LoVo (cell line): ENCODE measurements around the gene AMACR.
"Not testable (repeated sequence)": the region's sequence is repeated elsewhere in the genome, so short reads cannot be mapped to it uniquely, and the experiment has no call there.

ENCODE experiments used
- DNase-seq: peaks from one replicate; pipeline ENCODE4 v3.0.0-alpha.2; 2016; ENCODE audit warnings: low spot score

Gene AMACR

DNA sequence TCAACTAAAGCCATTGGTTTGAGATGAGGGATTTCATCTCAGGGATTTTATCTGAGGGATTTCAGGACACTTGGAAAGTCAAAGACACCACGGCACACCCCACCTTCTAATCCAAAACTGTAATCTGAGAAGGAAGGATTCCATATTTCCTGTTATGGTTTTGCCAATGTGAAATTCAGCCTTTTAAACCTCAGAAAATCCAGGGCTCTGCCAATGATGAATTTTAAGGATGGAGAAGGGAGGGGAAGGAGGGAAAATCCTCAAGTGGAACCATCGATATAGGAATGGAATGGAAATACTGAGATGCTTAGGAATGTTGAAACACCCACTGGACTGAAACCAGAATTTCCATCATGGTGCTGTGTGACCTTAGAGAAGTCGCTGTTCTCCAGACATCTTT is 29.9 kb upstream of the AMACR start:
- DNase-seq: no peak

DNA sequence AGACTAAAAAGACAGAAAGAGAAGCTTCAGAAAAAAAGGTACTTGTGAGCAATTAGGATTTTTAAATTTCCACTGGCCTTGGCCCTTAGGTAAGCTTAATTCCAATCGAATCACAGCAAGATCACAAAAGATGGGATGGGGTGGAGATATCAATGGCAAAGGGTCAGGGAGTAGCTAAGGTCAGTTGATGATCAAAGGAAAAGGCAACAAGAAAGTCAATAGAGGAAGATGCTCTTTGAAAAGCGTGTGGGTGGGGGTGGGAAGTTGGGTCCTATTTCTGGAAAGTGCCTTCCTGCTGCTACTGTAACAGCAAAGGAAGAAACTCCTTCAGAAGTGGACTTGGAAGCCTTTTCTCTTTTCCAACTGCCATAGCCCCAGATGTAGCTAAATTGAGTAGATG is 27.9 kb upstream of the AMACR start:
- DNase-seq: no peak

DNA sequence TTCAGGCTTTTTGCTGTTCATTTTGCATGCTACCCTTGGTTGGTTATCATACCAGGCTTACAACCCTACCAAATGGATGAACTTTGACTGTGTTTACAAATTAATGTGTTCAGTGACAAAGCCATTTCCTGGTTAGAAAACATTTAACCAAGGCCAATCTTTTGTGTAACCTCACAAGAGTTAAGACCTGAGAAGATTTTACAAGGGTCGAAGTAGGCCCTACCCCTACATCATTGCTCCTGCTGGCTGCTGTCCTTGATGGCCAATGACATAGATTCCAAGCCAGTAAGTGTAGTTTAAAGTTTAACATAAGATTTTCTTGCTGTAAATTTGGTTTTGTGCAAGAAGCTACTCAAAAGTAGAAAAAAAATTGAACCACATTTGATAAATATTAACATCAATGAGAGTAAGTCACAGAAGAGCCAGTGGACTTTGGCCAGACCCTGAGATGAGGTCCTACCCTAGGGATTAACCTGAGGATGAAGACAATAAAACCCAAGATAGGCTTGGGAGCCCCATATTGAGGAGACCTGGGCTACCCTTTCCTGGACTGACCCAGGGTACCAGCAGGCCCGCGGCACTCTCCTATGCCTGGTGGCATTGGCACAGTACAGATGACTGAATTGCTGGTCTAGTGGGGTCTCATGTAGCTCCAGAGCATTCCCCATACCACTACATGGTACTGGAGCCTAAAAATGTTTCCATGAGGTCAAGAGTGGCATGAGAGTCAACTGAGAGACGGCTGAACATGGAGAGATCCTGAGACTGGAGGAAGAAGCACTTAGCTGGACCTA is 26.9 kb upstream of the AMACR start:
- peak; percentile 23 for DNase-seq

DNA sequence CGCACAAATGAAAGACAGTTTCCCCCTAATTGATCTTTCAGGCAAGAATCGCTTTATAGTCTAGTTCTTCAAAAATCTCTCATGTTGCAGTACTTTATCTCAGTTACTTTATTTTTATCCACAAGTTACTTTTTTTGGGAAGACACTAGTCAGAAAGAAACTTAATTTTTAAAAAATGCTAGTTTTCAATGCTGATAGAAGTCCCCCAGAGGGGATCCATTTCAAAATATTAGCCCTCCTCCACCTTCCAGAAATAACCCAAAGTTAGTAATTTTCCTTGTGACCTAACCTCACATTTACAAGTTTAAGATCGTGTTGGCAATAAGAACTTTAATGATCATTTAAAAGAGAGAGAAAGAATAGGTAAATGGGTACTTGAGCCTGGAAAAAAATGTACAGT is 24.1 kb upstream of the AMACR start:
- DNase-seq: no peak

DNA sequence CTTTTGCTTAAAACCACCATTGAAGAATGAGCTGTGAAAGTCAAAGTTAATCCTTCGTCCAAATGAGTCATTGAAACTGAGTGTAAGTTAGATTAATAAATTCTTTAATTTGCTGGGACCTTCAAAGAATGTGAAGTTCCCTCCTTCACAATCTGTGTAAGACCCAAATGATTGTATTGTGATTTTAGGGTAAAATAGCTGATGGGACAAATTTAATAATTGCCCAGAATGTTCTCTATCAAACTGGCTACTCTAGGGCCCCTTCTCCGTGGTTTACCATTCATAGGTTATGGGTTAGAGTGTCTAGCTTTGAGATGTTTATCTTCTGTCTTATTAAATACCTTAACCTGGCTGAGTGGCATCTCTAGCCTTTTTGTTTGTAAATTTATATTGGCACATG is 23.3 kb upstream of the AMACR start:
- no peak for DNase-seq

DNA sequence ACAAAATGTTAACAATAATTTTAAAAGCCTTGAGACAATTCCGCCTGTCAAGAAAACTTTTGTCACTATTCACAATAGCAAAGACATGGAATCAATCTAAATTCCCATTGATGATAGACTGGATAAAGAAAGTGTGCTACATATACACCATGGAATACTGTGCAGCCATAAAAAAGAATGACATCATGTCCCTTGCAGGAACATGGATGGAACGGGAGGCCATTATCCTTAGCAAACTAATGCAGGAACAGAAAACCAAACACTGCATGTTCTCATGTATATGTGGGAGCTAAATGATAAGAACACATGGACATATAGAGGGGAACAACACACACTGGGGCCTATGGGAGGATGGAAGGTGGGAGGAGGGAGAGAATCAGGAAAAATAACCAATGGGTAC is 22.7 kb upstream of the AMACR start:
- DNase-seq: not testable (repeated sequence)

DNA sequence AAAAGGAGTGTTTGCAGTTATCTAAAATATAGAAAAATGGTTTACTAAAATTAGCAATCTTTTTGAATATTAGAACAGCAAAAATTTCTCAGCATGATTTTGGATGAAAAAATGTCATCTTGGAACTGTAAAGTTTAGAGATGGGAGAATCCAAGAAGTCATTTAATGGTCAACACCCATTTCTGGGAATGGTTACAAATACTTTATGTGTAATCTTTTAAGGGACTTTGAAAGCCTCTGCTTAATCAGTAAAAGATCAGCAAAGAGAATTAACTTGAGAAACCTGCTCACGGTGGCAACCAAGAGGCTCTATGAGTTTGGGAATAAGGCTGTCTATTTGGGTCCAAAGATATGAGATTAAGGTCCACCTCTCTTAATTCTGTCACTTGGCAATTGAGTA is 22.2 kb upstream of the AMACR start:
- DNase-seq: no peak

DNA sequence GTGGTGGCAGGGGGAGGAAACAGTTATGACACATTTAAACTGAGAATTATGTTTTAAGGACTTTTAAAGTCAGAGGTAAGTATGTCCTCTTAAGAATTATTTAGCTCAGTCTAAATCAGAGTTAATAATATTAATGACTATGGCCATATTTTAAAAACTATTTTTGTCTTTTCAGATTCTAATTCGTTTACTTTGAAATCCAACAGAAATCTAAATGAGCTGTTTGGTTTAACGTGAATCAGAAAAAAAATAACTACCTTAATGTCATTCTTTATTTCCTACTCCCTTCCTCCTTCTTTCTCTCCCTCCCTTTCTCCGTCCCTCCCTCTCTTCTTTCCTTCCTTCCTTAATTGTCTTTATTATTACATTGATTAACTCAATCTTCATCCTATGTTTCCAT is 20.5 kb upstream of the AMACR start:
- DNase-seq: no peak

DNA sequence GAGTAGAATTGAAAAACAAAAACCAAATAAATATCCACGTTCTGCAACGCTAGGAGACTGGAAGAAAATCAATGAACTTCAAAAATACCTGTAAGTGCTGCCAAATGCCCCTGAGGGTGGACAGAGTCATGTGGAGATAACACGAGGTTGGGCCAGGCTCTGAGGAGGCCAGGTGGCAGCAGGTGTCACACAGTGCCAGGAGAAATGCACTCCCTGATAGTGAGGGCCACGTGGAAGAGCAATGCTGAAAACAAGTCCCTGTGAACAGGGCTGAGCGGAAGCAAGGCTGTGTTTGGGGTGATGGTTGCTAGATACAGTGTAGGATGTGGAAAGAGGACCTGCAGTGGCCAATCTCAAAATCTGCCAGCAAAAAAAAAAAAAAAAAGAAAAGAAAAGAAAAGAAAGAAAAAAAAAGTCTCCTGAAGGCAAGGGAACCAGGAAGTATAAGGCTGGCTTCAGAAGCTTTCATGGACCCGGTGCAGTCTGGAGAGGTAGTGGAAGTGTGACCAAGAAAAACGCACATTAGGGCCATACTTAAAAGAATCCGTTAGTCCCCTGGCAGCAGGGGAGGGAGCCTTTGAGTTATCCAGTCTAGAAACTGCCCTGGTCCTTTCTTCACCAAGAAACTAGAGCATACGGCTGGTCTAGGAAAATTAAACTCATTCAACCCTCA is 18.4 kb upstream of the AMACR start:
- DNase-seq: no peak

DNA sequence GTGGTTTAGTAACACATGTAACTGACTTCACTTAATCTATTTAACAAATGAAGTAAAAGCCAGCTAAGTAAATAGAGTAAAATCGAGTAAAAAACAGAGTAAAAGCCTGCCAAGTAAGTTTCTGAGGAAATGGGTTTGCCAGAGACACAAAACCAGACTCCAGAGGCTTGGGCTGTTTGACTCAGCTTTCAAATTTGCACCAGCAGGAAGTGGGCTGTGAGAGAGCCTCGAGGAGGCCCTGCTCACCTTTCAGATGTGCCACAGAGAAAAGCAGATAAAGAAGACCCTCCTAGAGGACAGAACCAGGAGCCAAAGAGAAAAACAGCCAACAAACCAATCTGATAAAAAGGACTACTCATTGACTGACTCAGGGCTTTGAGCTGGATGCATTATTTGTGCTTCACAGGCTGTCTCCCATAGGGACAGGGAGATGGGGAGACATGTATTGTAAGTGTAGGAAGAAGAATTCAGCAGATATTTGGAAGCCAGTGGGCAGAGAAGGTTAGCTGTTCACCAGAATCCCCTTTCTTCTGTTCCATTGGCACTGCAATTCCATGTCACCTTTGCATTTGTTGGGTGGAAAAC is 14.4 kb upstream of the AMACR start:
- no peak for DNase-seq

DNA sequence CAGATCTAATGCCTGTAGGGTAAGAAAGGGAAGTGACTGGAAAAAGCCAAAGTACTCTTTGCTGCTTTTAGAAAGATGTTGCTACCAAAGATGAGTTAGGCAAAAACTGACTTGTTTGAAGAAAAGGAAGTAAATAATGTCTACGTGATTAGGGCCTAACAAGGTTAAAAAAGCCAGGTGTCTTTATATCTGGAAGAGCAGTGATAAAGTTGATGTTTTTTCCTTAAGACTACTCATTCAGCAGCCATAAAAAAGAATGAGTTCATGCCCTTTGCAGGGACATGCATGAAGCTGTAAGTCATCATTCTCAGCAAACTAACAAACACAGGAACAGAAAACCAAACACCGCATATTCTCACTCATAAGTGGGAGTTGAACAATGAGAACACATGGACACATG is 13.5 kb upstream of the AMACR start:
- no peak for DNase-seq

DNA sequence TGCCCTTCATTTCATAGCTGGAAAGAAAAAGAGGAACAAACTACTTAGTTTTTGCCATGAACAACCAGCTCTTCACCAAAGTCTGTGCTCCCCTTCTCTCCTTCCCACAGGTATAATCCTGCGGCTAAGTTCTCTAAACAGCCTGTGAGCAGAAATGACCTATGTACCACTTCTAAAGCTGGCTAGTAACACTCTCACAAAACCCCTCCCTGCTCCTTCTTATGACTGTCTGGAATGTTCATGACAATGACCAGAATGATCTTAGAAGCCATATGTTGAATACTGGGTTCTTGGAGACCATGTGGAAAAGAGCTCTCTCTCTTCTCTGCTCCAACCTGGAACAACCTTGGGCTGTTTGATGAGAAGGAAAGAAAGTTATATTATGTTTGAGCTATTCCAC is 12.9 kb upstream of the AMACR start:
- no peak for DNase-seq

DNA sequence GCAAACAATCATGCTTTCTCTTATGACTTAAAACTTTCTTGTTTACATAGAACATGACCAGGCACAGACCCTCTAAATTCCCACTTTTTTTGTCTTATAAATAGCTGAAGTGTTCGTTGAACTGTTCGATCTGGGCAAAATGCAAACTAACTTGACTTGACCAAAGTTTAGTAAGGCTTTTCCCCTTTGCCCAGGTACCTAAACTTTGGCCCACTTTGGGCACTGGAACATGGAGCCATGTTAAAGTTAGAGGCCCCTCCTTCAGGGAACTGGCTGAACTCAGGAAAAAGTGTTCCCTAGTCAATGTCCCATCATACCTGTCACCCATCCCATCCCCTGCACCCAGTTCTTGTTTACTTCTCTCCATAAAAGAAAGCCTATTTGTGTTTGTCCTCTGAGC is 9.4 kb upstream of the AMACR start:
- no peak for DNase-seq

DNA sequence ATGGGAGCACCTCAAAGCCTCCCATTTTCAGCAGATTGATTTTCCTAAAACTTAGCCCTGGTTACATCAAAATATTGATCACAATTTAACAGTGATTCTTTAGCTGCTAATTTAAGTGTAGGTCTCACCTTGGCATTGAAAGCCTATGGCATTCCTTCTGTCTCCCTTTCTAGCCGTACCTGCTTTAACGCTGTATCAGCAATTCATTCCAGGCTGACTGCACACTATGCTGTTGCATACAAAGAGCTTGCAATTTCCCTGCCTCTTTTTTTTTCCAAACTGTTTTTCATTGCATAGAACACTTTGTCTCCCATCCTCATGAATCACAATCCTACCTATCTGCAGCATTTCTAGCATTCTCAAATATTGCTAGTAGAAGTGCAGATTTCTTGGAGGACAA is 8.9 kb upstream of the AMACR start:
- DNase-seq: no peak

DNA sequence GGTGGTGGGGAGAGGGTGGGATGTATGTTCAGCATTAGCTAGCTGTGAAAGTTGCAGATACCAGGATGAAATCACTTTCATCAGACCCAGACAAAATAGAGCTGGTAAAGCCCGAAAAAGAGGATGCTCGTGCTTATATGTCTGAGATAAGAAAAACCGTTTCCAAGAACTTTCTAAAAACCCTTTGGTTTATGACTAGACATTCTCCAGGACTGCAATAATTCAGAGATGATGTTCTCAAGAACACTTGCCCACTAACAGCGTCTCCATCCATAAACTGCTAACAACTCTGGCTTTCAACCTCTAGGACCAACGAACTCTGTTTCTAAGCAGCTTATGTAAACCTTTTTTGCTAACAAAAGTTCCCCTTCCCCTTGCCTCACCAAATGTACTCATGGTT is 8.4 kb upstream of the AMACR start:
- DNase-seq: no peak

DNA sequence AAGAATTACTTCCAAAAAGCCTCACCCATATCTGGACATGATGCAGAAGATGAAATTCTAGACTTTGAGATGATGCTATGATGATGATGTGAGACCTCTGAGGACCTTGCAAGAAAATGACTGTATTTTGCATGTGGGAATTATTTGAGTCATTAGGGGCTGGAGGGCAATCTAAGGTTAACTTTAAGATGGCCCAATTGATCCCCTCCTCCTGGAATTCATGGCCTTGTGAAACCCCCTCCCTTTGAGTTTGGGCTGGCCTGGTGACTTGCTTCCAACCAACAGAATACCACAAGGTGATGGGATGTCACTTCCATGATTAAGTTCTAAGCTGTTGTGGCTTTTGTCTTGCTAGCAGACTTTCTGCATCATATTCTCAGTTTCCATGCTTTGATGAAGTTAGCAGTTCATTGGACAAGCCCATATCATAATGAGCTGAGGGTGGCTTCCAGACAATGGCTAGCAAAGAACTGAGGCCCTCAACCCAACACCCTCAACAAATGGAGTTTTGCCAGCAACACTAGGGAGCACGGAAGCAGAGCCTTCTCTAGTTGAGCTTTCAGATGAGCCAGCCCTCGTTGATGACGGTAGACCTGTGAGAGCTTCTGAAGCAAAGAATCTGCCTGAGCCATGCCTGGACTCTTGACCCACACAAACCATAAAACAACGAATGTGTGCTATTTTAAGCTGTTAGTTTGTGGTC is 7.4 kb upstream of the AMACR start:
- no peak for DNase-seq

DNA sequence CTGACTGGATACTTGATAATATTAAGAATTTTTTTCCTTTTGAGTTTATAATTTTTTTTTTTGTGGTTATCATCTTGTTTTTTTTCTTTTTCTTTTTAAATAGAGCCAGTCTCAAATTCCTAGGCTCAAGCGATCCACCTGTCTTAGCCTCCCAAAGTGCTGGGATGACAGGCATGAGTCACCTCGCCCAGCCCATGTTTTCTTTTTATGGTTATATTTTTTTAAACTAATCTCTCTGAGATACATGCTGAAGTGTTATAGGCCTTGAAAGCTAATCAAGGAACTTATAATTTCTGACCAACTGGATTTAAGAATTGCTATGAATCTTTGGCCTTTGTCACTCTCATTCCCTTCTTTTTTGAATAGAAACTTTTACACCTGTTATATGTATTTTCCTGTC is 6.8 kb upstream of the AMACR start:
- DNase-seq: no peak

DNA sequence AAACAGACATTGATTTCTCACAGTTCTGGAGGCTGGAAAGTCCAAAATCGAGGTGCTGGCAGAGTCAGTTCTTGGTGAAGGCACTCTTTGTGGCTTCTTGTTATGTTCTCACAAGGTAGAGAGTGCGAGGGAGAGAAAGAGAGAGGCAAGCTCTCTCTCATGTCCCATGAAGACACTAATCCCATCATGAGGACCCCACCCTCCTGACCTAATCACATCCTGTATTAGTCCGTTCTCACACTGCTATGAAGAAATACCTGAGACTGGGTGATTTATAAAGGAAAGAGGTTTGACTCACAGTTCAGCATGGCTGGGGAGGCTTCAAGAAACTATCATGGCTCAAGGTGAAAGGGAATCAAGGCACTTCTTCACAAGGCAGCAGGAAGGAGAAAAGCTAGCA is 5.7 kb upstream of the AMACR start:
- no peak for DNase-seq

DNA sequence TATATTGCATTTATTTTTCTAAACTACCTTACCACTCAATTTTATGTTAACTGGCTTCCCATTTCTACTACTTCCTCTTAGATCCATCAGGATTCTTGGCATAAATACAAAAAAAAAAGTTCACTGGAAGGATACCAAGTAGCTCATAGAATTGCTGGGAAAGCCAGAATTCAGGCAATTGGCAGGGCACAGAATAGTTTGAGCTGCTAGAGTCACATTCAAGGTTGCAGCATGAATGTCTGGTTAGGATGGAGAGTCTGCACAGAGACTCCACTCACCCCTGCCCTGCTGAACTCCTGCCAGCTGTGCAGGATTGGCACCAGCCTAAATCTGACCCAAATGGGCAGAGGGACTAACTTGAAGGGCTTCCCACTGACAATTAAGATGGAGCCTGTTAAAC is 4.9 kb upstream of the AMACR start:
- DNase-seq: no peak

DNA sequence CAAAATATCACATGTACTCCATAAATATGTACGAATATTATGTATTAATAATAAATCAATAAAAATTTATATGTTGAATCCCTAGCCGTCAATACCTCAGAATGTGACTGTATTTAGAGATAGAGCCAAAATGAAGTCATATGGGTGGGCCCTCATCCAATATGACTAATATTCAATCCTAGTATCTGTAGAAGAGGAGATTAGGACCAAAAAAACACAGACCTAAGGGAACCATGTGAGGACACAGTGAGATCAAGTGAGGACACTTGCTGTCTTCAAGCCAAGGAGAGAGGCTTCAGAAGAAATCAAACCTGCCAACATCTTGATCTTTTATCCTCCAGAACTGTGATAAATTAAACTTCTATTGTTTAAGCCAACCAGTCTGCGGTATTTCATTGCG is 3.7 kb upstream of the AMACR start:
- DNase-seq: no peak

DNA sequence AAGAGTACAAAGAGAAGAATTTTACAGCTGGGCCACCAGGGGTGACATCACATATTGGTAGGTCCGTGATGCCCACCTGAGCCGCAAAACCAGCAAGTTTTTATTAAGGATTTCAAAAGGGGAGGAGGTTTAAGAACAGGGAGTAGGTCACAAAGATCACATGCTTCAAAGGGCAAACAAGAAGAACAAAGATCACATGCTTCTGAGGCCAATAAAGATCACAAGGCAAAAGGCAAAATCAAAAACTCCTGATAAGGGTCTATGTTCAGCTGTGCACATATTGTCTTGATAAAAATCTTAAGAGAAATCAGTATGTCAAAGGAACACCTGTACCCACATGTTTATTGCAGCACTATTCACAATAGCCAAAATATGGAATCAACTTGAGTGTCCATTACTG is 2.3 kb upstream of the AMACR start:
- DNase-seq: not testable (repeated sequence)

DNA sequence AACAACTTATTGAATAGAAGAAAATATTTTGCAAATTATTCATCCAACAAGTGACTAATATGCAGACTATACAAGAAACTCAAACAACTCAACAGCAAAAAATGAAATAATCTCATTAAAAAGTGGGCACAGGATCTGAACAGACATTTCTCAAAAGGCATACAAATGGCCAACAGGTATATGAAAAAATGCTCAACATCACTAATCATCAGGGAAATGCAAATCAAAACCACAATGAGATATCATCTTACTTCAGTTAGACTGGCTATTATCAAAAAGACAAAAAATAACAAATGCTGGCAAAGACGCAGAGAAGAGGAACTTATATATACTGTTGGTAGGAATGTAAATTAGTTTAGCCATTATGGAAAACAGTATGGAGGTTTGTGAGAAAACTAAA is 1.8 kb upstream of the AMACR start:
- no peak for DNase-seq

DNA sequence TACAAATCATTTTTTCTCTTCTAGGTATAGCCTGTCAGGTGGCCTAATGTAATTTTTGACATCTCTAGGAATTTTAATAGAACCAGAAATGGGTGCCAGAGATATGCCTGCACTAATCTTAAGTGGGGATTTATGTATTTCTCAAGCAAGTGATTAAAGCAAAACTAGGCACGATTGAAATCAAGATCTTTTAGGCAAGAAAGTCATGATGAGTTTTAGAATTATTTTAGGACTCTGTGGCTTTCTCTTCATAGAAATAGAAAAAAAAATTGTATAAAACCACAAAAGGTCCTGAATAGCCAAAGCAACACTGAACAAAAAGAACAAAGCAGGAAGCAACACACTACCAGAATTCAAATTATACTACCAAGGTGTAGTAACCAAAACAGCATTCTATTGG is 952 bp upstream of the AMACR start:
- DNase-seq: no peak
